PFSK-1 (cell line): Measurements from ENCODE around the gene GNB1.

Experiments
- FOXP2 ChIP-seq: optimal IDR thresholded peaks from 2 replicates; pipeline ENCODE3; 2011; ENCODE audit warnings: borderline replicate concordance, control low read depth, inconsistent platforms; ENCODE audit not compliant: insufficient read depth; ENCODE audit errors: extremely low read length, extremely low read depth
- POLR2AphosphoS5 ChIP-seq: IDR thresholded peaks from 2 replicates; pipeline ENCODE4 v1.6.1; 2012; ENCODE audit warnings: low read depth, mild to moderate bottlenecking, control low read depth, low read length, moderate library complexity
- SIN3A ChIP-seq: IDR thresholded peaks from 2 replicates; pipeline ENCODE4 v1.6.1; 2012; ENCODE audit warnings: mild to moderate bottlenecking, low read length, moderate library complexity, borderline replicate concordance; ENCODE audit not compliant: insufficient read depth
- TAF1 ChIP-seq: IDR thresholded peaks from 2 replicates; pipeline ENCODE4 v1.6.1; 2012; ENCODE audit warnings: low read length, control low read depth, borderline replicate concordance; ENCODE audit not compliant: insufficient read depth
- TF ChIP-seq, protein P1 (sequence below), 2 experiments: IDR thresholded peaks; 2 replicates each; pipeline versions ENCODE4 v1.6.1 to v1.8.0; 2011 to 2012; ENCODE audit warnings: low read depth in 2 of 2, low read length in 2 of 2, control low read depth in 1 of 2, inconsistent platforms in 1 of 2, mild to moderate bottlenecking in 1 of 2, moderate library complexity in 1 of 2; ENCODE audit not compliant: insufficient read depth in 1 of 2

Gene GNB1

DNA sequence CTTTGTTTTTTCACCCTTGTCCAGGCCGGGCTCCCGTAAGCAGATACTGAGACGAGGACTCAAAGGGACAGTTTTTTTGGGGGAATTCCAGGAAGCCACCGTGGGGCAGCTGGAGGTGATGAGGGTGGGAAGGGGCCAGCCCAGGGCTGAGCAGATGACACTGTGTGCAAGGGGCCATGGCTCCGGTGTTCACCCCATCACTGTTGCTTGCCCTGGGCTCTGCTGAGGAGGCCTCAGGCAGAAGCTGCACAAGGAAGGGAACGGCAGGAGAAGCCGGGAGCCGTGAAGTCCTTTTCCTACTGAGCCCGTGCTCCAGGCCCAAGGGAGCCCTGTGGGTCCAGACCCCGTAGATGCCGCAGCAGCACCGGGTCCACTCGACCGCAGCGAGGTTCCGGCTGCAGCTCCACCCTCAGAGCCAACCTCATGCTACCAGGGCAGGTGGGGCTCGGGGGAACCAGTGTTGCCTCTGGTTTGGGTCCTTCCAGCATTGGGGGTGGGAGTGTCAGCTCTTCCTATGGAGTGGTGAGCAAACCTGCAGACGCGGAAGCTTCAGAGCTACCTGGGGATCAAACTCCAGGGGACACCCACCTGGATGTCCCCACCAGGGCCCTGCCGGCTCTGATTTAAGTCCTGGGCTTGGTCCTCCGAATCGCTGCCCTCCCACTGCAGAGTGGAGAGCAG is 19.9 kb upstream of the GNB1 start:
- TF ChIP-seq SIN3A, result no peak
- TF ChIP-seq, protein P1, sequence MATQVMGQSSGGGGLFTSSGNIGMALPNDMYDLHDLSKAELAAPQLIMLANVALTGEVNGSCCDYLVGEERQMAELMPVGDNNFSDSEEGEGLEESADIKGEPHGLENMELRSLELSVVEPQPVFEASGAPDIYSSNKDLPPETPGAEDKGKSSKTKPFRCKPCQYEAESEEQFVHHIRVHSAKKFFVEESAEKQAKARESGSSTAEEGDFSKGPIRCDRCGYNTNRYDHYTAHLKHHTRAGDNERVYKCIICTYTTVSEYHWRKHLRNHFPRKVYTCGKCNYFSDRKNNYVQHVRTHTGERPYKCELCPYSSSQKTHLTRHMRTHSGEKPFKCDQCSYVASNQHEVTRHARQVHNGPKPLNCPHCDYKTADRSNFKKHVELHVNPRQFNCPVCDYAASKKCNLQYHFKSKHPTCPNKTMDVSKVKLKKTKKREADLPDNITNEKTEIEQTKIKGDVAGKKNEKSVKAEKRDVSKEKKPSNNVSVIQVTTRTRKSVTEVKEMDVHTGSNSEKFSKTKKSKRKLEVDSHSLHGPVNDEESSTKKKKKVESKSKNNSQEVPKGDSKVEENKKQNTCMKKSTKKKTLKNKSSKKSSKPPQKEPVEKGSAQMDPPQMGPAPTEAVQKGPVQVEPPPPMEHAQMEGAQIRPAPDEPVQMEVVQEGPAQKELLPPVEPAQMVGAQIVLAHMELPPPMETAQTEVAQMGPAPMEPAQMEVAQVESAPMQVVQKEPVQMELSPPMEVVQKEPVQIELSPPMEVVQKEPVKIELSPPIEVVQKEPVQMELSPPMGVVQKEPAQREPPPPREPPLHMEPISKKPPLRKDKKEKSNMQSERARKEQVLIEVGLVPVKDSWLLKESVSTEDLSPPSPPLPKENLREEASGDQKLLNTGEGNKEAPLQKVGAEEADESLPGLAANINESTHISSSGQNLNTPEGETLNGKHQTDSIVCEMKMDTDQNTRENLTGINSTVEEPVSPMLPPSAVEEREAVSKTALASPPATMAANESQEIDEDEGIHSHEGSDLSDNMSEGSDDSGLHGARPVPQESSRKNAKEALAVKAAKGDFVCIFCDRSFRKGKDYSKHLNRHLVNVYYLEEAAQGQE (IDR thresholded peaks at IDR 0.05; ENCODE audit: insufficient read depth in 1 of 2, low read depth in 2 of 2, low read length in 2 of 2), result no peak
- no peak for TF ChIP-seq FOXP2
- TF ChIP-seq TAF1, result no peak
- no peak for TF ChIP-seq POLR2AphosphoS5

- TF ChIP-seq SIN3A, result no peak
- TF ChIP-seq POLR2AphosphoS5, result no peak
- TF ChIP-seq FOXP2, result no peak
- TF ChIP-seq, protein P1 (IDR thresholded peaks at IDR 0.05; ENCODE audit: insufficient read depth in 1 of 2, low read depth in 2 of 2, low read length in 2 of 2), result no peak
- TF ChIP-seq TAF1, result no peak
Measured at GRCh38 chr1:1910033-1910465, 19.2 kb upstream of the GNB1 start.

DNA sequence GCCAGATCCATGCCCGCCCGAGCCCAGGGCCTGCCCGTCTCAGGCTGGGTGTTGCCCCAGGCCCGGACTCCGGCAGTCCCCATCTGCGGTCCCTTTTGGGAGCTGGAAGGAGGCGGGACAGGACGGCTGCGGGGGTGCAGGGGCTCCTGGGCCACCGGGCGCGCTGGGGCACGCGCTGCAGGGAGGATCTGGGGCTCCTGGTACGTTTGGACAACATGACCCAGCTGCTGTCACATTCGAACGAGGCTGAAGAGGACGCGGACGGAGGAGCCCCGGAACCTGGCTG is 17.6 kb upstream of the GNB1 start:
- TF ChIP-seq TAF1, result no peak
- no peak for TF ChIP-seq SIN3A
- peak; percentile 5 for TF ChIP-seq FOXP2
- no peak for TF ChIP-seq POLR2AphosphoS5

GRCh38 chr1:1907098-1907736 is 16.3 kb upstream of the GNB1 start:
- TF ChIP-seq POLR2AphosphoS5, result no peak
- TF ChIP-seq, protein P1 (IDR thresholded peaks at IDR 0.05; ENCODE audit: insufficient read depth in 1 of 2, low read depth in 2 of 2, low read length in 2 of 2), result no peak
- no peak for TF ChIP-seq TAF1
- no peak for TF ChIP-seq SIN3A
- TF ChIP-seq FOXP2, result no peak

DNA sequence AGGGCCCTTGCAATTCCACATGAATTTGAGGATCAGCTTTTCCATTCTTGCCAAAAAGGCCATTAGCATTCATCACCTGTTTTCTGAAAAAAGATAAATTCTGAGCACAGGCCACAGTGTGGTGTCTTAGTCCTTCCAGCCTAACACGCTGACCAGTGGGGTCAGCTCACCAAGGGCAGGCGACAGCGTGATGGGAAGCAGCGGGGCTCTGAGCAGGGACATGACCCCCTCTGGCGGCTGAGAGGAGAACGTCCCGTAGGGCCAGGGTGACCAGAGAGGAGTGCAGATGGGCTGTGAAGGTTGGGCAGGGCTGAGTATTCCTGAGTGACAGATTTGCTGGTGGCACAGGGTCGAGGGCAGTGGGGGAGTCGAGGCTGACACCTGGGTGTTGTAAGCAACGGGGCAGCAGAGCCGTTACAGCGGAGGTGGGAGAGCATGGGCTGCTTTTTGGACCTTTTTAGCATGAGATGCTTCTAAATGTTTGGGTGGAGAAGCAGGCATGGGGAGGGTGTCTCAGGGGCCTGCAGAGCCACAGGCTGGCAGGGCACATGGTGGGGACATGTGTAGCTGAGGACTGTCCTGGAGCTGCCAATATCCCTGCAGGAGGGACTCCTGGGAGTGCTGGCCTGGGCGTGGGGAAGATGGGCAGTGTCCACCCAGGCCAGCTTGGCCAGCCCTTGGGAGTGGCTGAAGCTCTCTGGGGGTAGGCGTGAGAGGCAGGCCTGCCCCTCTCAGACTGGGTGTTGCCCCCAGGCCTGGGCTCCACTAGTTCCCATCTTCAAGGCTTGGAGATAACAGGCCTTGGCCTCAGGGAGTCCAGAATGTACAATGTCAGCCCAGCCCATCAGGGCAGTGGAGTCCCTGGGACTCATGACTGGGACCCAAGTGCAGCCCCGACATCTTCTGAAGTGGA is 15.6 kb upstream of the GNB1 start:
- TF ChIP-seq, protein P1 (IDR thresholded peaks at IDR 0.05; ENCODE audit: insufficient read depth in 1 of 2, low read depth in 2 of 2, low read length in 2 of 2), result no peak
- TF ChIP-seq FOXP2 (peak; percentile 47), TAF1 (no peak), POLR2AphosphoS5 (no peak), SIN3A (no peak)
